ENCODE results near the gene SULT1E1.

GRCh38 chr4:69860521-69861298 is 765 bp upstream of the SULT1E1 start:
- TF ChIP-seq CTCF (IDR thresholded peaks at IDR 0.05 in 8 of 11, conservative IDR thresholded peaks at IDR 0.05 in 3 of 11) (no peak), POLR2A (IDR thresholded peaks at IDR 0.05) (no peak), POLR2AphosphoS5 (IDR thresholded peaks at IDR 0.05) (no peak)

All from spleen (tissue), 7 donors.